Stimulated activated CD4-positive, alpha-beta T cell treated with anti-CD3 and anti-CD28 coated beads, Interleukin-1b, Interleukin-23, amount 100 ng/mL, for 24 hours (primary cell): ENCODE data around the gene AGBL4.

ENCODE experiments used
- DNase-seq, 4 experiments: peaks; one replicate each; pipeline ENCODE4 v3.0.0-alpha.2; 2020; ENCODE audit warnings: low read depth in 4 of 4, low spot score in 1 of 4

The AGBL4 gene

GRCh38 chr1:48947761-48948537, 1075.8 kb downstream of the AGBL4 start:
- DNase-seq, result no peak

GRCh38 chr1:48946070-48946469, 1077.7 kb downstream of the AGBL4 start:
- DNase-seq, result no peak

- DNase-seq, result no peak
Measured at GRCh38 chr1:48944811-48945210, 1078.9 kb downstream of the AGBL4 start.

- no peak for DNase-seq
Measured at GRCh38 chr1:48943826-48944225, 1079.9 kb downstream of the AGBL4 start.

GRCh38 chr1:48943393-48943792, 1080.4 kb downstream of the AGBL4 start:
- DNase-seq, result no peak

GRCh38 chr1:48940962-48941732, 1082.6 kb downstream of the AGBL4 start:
- DNase-seq, result no peak

GRCh38 chr1:48940354-48940753, 1083.4 kb downstream of the AGBL4 start:
- no peak for DNase-seq

GRCh38 chr1:48939828-48940227, 1083.9 kb downstream of the AGBL4 start:
- DNase-seq, result no peak

- DNase-seq, result no peak
Measured at GRCh38 chr1:48939042-48939441, 1084.7 kb downstream of the AGBL4 start.

GRCh38 chr1:48937732-48938131, 1086.0 kb downstream of the AGBL4 start:
- no peak for DNase-seq

GRCh38 chr1:48936436-48936835, 1087.3 kb downstream of the AGBL4 start:
- DNase-seq, result no peak

GRCh38 chr1:48932366-48932765, 1091.4 kb downstream of the AGBL4 start:
- no peak for DNase-seq

GRCh38 chr1:48931506-48932192, 1092.1 kb downstream of the AGBL4 start:
- DNase-seq, result no peak

- DNase-seq, result no peak
Measured at GRCh38 chr1:48930011-48930410, 1093.7 kb downstream of the AGBL4 start.

GRCh38 chr1:48924099-48924498, 1099.7 kb downstream of the AGBL4 start:
- no peak for DNase-seq

- no peak for DNase-seq
Measured at GRCh38 chr1:48923116-48923515, 1100.6 kb downstream of the AGBL4 start.

- DNase-seq, result no peak
Measured at GRCh38 chr1:48920851-48921250, 1102.9 kb downstream of the AGBL4 start.

GRCh38 chr1:48917901-48918603, 1105.7 kb downstream of the AGBL4 start:
- DNase-seq, result no peak

- no peak for DNase-seq
Measured at GRCh38 chr1:48917070-48917454, 1106.7 kb downstream of the AGBL4 start.

GRCh38 chr1:48916130-48917069, 1107.4 kb downstream of the AGBL4 start:
- DNase-seq, result no peak
